Measurements from ENCODE around the gene GRAP. TPM values are rescaled to one million over a fixed set of nuclear protein-coding genes. Genes with fewer than 3 reads are reported as not detected.

GRAP gene
- total RNA-seq, 1 donor from 2014 or later, result not detected

GRCh38 chr17:18984273-18985114, 62.3 kb downstream of the GRAP start:
- no peak overlapping the region for H3K27ac Mint-ChIP-seq
- H3K4me1 Mint-ChIP-seq (ENCODE audit: low read depth), result peaks cover 12% of the 10 kb centered on the region
- H3K9me3 Mint-ChIP-seq (ENCODE audit: low read depth), result no peaks in the 10 kb centered on the region
- H3K27me3 Mint-ChIP-seq, result no peaks in the 10 kb centered on the region
- no peak overlapping the region for H3K4me3 Mint-ChIP-seq (ENCODE audit: low read depth)
- no peak for TF ChIP-seq CTCF (IDR thresholded peaks at IDR 0.05; ENCODE audit: unreplicated experiment)
- H3K36me3 Mint-ChIP-seq (ENCODE audit: insufficient read depth), result peaks cover 4% of the 10 kb centered on the region
- no peak for DNase-seq (ENCODE audit: low spot score, unreplicated experiment)

GRCh38 chr17:18981642-18982424, 64.9 kb downstream of the GRAP start:
- no peak for TF ChIP-seq CTCF (IDR thresholded peaks at IDR 0.05; ENCODE audit: unreplicated experiment)
- DNase-seq (ENCODE audit: low spot score, unreplicated experiment), result no peak
- Mint-ChIP-seq H3K4me1 (ENCODE audit: low read depth) (peaks cover 12% of the 10 kb centered on the region), H3K9me3 (ENCODE audit: low read depth) (no peaks in the 10 kb centered on the region), H3K27me3 (no peaks in the 10 kb centered on the region), H3K4me3 (ENCODE audit: low read depth) (no peak overlapping the region), H3K27ac (peak overlapping the region; percentile 88), H3K36me3 (ENCODE audit: insufficient read depth) (peaks cover 6% of the 10 kb centered on the region)

- Mint-ChIP-seq H3K4me1 (ENCODE audit: low read depth) (peaks cover 12% of the 10 kb centered on the region), H3K9me3 (ENCODE audit: low read depth) (no peaks in the 10 kb centered on the region), H3K4me3 (ENCODE audit: low read depth) (no peak overlapping the region), H3K27me3 (no peaks in the 10 kb centered on the region), H3K27ac (peak overlapping the region; percentile 85), H3K36me3 (ENCODE audit: insufficient read depth) (peaks cover 9% of the 10 kb centered on the region)
- DNase-seq (ENCODE audit: low spot score, unreplicated experiment), result no peak
- TF ChIP-seq CTCF (IDR thresholded peaks at IDR 0.05; ENCODE audit: unreplicated experiment), result no peak
Measured at GRCh38 chr17:18981335-18981641, 65.5 kb downstream of the GRAP start.

- no peak for DNase-seq (ENCODE audit: low spot score, unreplicated experiment)
- Mint-ChIP-seq H3K4me1 (ENCODE audit: low read depth) (peaks cover 12% of the 10 kb centered on the region), H3K4me3 (ENCODE audit: low read depth) (no peak overlapping the region), H3K27ac (peak overlapping the region; percentile 85), H3K27me3 (no peaks in the 10 kb centered on the region), H3K36me3 (ENCODE audit: insufficient read depth) (peaks cover 8% of the 10 kb centered on the region), H3K9me3 (ENCODE audit: low read depth) (no peaks in the 10 kb centered on the region)
- no peak for TF ChIP-seq CTCF (IDR thresholded peaks at IDR 0.05; ENCODE audit: unreplicated experiment)
Measured at GRCh38 chr17:18980682-18981334, 65.9 kb downstream of the GRAP start.

GRCh38 chr17:18978655-18979054, 68.1 kb downstream of the GRAP start:
- Mint-ChIP-seq H3K36me3 (ENCODE audit: insufficient read depth) (peaks cover 8% of the 10 kb centered on the region), H3K4me1 (ENCODE audit: low read depth) (peaks cover 12% of the 10 kb centered on the region), H3K27me3 (no peaks in the 10 kb centered on the region), H3K27ac (no peak overlapping the region), H3K4me3 (ENCODE audit: low read depth) (no peak overlapping the region), H3K9me3 (ENCODE audit: low read depth) (no peaks in the 10 kb centered on the region)
- no peak for DNase-seq (ENCODE audit: low spot score, unreplicated experiment)
- TF ChIP-seq CTCF (IDR thresholded peaks at IDR 0.05; ENCODE audit: unreplicated experiment), result no peak
